K562 (cell line): ENCODE results near the gene TTC16. TPM values are rescaled to one million over a fixed set of nuclear protein-coding genes. Genes with fewer than 3 reads are reported as not detected.

ENCODE experiments used
- KDM5B ChIP-seq: fragments of 200-600 bp; sonication (generic); IDR thresholded peaks from 2 replicates; pipeline ENCODE4 v1.6.1; 2012; ENCODE audit warnings: low read depth, mild to moderate bottlenecking, moderate library complexity, low read length, control low read depth, inconsistent platforms; ENCODE audit not compliant: insufficient replicate concordance
- RAD21 ChIP-seq, 2 experiments: fragments of 250-450 bp in 1 of 2; fragments of 450-650 bp in 1 of 2; sonication (Bioruptor Pico) in 1 of 2; formaldehyde crosslinking in 1 of 2; IDR thresholded peaks in 1 of 2; conservative IDR thresholded peaks in 1 of 2; 2 replicates each; pipeline versions ENCODE4 v1.4.0 to v1.8.0; 2020 to 2022; ENCODE audit warnings: mild to moderate bottlenecking in 2 of 2, moderate library complexity in 1 of 2
- ZNF318 ChIP-seq, 2 experiments: fragments of 450-650 bp; IDR thresholded peaks; 2 replicates each; pipeline ENCODE4 v1.6.1; 2016; ENCODE audit warnings: mild to moderate bottlenecking in 2 of 2, borderline replicate concordance in 1 of 2, low read depth in 1 of 2, moderate library complexity in 1 of 2
- polyA plus RNA-seq, 8 experiments: library from polyadenylated mRNA; depleted of rRNA in 4 of 8; stranded (reverse) in 5 of 8; unstranded in 3 of 8; fragments of >200 nt; fragmentation: Nextera tagmentation in 2 of 8; fragmentation: Illumina TruSeq in 1 of 8; extraction: Ambion mirVana in 2 of 8; extraction: Trizol in 1 of 8; gene quantifications; 2 replicates each; pipeline versions ENCODE4 v1.2.1 to v1.2.3, GENCODE V29; 2011 to 2014; ENCODE audit warnings: inconsistent platforms in 1 of 8, missing spikeins in 1 of 8
- total RNA-seq, 7 experiments: library from RNA; depleted of rRNA in 6 of 7; stranded (reverse); fragments of >200 nt in 6 of 7; fragmentation: Illumina TruSeq in 2 of 7; extraction: Trizol in 2 of 7; gene quantifications; 2 replicates each; pipeline versions ENCODE4 v1.2.1 to v1.2.3, GENCODE V29; 2011 to 2021; ENCODE audit warnings: low replicate concordance in 1 of 7

Gene TTC16
- total and polyA plus RNA-seq, 9 of the 15 experiments (the other 6 are each of a cell fraction or from before 2014, with no cell fraction given): 0.11 TPM; not detected in 8

GRCh38 chr9:127770905-127771569, 55.2 kb downstream of the TTC16 start (continued):
- no peak for TF ChIP-seq ZNF318 (IDR thresholded peaks at IDR 0.05; ENCODE audit: borderline replicate concordance in 1 of 2, low read depth in 1 of 2)
- TF ChIP-seq KDM5B: no peak
- TF ChIP-seq RAD21 (CRISPR knock-in tag; conservative IDR thresholded peaks at IDR 0.05 in 1 of 2, IDR thresholded peaks at IDR 0.05 in 1 of 2): no peak
